ENCODE results near the gene STK32B. TPM values are rescaled to one million over a fixed set of nuclear protein-coding genes. Genes with fewer than 3 reads are reported as not detected.

Gene STK32B
- total and polyA plus RNA-seq, 2 donors (not counting 1 experiment from before 2014, with no cell fraction given) = 0.22 to 0.30 TPM

DNA sequence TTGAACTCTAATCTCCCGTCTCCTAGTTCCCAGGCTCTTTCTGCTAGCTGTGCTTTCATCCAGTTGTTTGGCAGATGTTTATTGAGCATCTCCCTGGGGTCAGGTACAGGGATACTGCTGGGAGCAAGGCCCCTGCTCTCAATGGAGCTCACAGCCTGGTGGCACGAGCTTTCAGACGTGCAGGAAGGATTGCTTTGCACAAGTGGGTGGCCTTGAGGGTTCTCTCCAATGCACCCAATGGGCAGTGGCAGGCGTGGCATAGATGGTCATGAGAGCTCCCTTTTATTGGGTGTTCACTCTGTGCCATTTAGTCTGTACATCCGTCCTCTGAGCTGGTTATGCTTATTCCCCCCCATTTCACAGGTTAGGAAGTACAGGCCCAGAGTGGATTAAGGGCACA lies 421.8 kb downstream of the STK32B start:
- H3K4me1 ChIP-seq (ENCODE audit: control insufficient read depth in 2 of 2, insufficient read depth in 2 of 2, low read length in 2 of 2) = no peaks in the 10 kb centered on the region
- H3K4me2 ChIP-seq (replicated peaks; ENCODE audit: low read depth, low read length, poor library complexity, severe bottlenecking) = no peak overlapping the region
- H3K27me3 ChIP-seq (replicated peaks in 1 of 4; ENCODE audit: control extremely low read depth in 1 of 4, control insufficient read depth in 3 of 4, insufficient read depth in 4 of 4, low read length in 3 of 4) = no peaks in the 10 kb centered on the region
- no peak overlapping the region for H3K27ac ChIP-seq (ENCODE audit: low read length in 2 of 2)
- peaks cover 0 to 12% (median 0%) of the 10 kb centered on the region in 3 donors for H3K9me3 ChIP-seq (ENCODE audit: control extremely low read depth in 1 of 3, control insufficient read depth in 2 of 3, insufficient read depth in 1 of 3, low read length in 2 of 3)
- no peak overlapping the region for H3K4me3 ChIP-seq (ENCODE audit: control extremely low read depth in 1 of 5, extremely low read depth in 1 of 5, insufficient read depth in 1 of 5, low read depth in 2 of 5, low read length in 4 of 5)
- no peaks in the 10 kb centered on the region for H4K20me1 ChIP-seq (ENCODE audit: control insufficient read depth, insufficient read depth, low read length, poor library complexity, severe bottlenecking)
- ATAC-seq (ENCODE audit: low read depth) (no peak), DNase-seq (no peak)
- TF ChIP-seq, protein P1, sequence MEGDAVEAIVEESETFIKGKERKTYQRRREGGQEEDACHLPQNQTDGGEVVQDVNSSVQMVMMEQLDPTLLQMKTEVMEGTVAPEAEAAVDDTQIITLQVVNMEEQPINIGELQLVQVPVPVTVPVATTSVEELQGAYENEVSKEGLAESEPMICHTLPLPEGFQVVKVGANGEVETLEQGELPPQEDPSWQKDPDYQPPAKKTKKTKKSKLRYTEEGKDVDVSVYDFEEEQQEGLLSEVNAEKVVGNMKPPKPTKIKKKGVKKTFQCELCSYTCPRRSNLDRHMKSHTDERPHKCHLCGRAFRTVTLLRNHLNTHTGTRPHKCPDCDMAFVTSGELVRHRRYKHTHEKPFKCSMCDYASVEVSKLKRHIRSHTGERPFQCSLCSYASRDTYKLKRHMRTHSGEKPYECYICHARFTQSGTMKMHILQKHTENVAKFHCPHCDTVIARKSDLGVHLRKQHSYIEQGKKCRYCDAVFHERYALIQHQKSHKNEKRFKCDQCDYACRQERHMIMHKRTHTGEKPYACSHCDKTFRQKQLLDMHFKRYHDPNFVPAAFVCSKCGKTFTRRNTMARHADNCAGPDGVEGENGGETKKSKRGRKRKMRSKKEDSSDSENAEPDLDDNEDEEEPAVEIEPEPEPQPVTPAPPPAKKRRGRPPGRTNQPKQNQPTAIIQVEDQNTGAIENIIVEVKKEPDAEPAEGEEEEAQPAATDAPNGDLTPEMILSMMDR (IDR thresholded peaks at IDR 0.05) = no peak
- no peak for TF ChIP-seq EZH2 (IDR thresholded peaks at IDR 0.05; ENCODE audit: borderline replicate concordance, insufficient read depth, low read depth, low read length, poor library complexity, severe bottlenecking)
- peaks cover 1% of the 10 kb centered on the region for H3K9me3 Mint-ChIP-seq (ENCODE audit: insufficient read depth)
- H3K9ac ChIP-seq (ENCODE audit: low read length) = no peak overlapping the region
- H3K27ac Mint-ChIP-seq = no peak overlapping the region
- 89% methylated on average over 3 of the region's 5 CpGs for WGBS (ENCODE audit: insufficient coverage)
- no peak overlapping the region for H2AFZ ChIP-seq (ENCODE audit: insufficient read depth, low read depth, low read length, poor library complexity, severe bottlenecking)
- H3K27me3 Mint-ChIP-seq = no peaks in the 10 kb centered on the region
- H3K4me3 Mint-ChIP-seq = no peak overlapping the region
- intact Hi-C loops (cut with micrococcal nuclease) = no loop called here
- ChIA-PET CTCF (no interaction called here), POLR2A (no interaction called here)
- no peaks in the 10 kb centered on the region for H3K4me1 Mint-ChIP-seq
- no peaks in the 10 kb centered on the region for H3K79me2 ChIP-seq (ENCODE audit: control insufficient read depth, insufficient read depth, low read length)
- H3K36me3 ChIP-seq (replicated peaks in 1 of 2; ENCODE audit: control extremely low read depth in 1 of 2, control insufficient read depth in 1 of 2, extremely low read depth in 1 of 2, insufficient read depth in 2 of 2, low read length in 1 of 2) = no peaks in the 10 kb centered on the region

DNA sequence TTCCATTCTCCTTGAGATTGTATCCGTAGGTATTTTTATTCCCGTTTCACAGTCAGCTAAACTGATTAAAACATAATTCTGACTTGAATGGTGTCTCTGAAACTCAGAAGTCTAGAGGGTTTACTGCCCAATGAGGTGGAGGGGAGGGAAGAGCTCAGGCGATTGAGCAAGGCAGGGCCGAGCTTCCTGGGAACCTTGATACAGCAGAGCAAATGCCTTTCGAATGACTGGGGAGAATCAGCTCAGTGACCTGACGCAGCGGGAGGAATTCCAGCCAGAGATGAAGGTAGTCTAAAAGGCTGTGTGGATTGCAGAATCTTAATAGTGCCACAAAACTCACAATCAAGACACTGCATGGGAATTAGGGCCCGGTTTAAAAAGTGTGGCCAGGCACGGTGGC lies 423.5 kb downstream of the STK32B start:
- H3K27ac ChIP-seq (ENCODE audit: low read length in 2 of 2) = no peak overlapping the region
- TF ChIP-seq, protein P1 (IDR thresholded peaks at IDR 0.05) = no peak
- TF ChIP-seq EZH2 (IDR thresholded peaks at IDR 0.05; ENCODE audit: borderline replicate concordance, insufficient read depth, low read depth, low read length, poor library complexity, severe bottlenecking) = no peak
- no peak overlapping the region for H3K9ac ChIP-seq (ENCODE audit: low read length)
- H3K4me2 ChIP-seq (replicated peaks; ENCODE audit: low read depth, low read length, poor library complexity, severe bottlenecking) = no peak overlapping the region
- no peaks in the 10 kb centered on the region for H3K79me2 ChIP-seq (ENCODE audit: control insufficient read depth, insufficient read depth, low read length)
- Mint-ChIP-seq H3K9me3 (ENCODE audit: insufficient read depth) (peaks cover 1% of the 10 kb centered on the region), H3K4me1 (no peaks in the 10 kb centered on the region), H3K4me3 (no peak overlapping the region), H3K27ac (no peak overlapping the region), H3K27me3 (no peaks in the 10 kb centered on the region)
- ATAC-seq (ENCODE audit: low read depth) (no peak), DNase-seq (no peak)
- no peaks in the 10 kb centered on the region for H3K36me3 ChIP-seq (replicated peaks in 1 of 2; ENCODE audit: control extremely low read depth in 1 of 2, control insufficient read depth in 1 of 2, extremely low read depth in 1 of 2, insufficient read depth in 2 of 2, low read length in 1 of 2)
- H2AFZ ChIP-seq (ENCODE audit: insufficient read depth, low read depth, low read length, poor library complexity, severe bottlenecking) = no peak overlapping the region
- no peaks in the 10 kb centered on the region for H3K27me3 ChIP-seq (replicated peaks in 1 of 4; ENCODE audit: control extremely low read depth in 1 of 4, control insufficient read depth in 3 of 4, insufficient read depth in 4 of 4, low read length in 3 of 4)
- no peaks in the 10 kb centered on the region for H4K20me1 ChIP-seq (ENCODE audit: control insufficient read depth, insufficient read depth, low read length, poor library complexity, severe bottlenecking)
- no peaks in the 10 kb centered on the region for H3K4me1 ChIP-seq (ENCODE audit: control insufficient read depth in 2 of 2, insufficient read depth in 2 of 2, low read length in 2 of 2)
- POLR2A ChIA-PET = no interaction called here
- H3K4me3 ChIP-seq (ENCODE audit: control extremely low read depth in 1 of 5, extremely low read depth in 1 of 5, insufficient read depth in 1 of 5, low read depth in 2 of 5, low read length in 4 of 5) = no peak overlapping the region
- H3K9me3 ChIP-seq (ENCODE audit: control extremely low read depth in 1 of 3, control insufficient read depth in 2 of 3, insufficient read depth in 1 of 3, low read length in 2 of 3) = peaks cover 0 to 16% (median 0%) of the 10 kb centered on the region in 3 donors
- WGBS (ENCODE audit: insufficient coverage) = 97% methylated on average over 5 of the region's 9 CpGs
- CTCF ChIA-PET = no interaction called here
- intact Hi-C loops (cut with micrococcal nuclease) = no loop called here
